SK-N-MC (cell line): ENCODE results near the gene LRP11.

ENCODE experiments used
- EZH2 ChIP-seq: fragments of 200-600 bp; sonication (generic); IDR thresholded peaks from one replicate; pipeline ENCODE4 v1.6.1; 2017; ENCODE audit warnings: antibody characterized with exemption
- FOXP2 ChIP-seq: optimal IDR thresholded peaks from 2 replicates; pipeline ENCODE3; 2011; ENCODE audit warnings: mild to moderate bottlenecking, moderate library complexity; ENCODE audit not compliant: insufficient read depth; ENCODE audit errors: extremely low read length, control extremely low read depth
- POLR2AphosphoS5 ChIP-seq: IDR thresholded peaks from 2 replicates; pipeline ENCODE4 v1.6.1; 2012; ENCODE audit warnings: mild to moderate bottlenecking, low read depth, low read length, borderline replicate concordance

DNA sequence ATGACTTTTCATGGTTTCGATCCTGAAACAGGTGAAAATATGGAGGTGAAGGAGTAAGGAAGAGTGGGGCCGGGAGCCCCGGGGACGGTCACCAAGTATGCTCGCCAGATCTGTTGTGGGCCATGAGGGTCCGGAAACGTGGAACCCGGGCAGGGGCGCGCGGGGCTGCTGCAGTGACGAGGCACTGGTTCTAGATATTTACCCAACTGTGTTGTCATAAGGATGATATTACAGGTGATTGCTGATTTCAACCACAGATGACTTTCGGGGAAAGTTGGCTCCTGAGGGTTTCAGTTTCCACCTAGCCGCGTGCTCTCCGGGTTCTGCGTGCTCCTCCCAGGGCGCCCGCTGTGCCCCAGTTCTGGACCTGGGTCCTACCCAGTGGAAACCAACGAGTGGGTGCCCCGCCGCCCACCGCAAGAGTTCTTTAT lies 46.6 kb upstream of the LRP11 start:
- no peak for TF ChIP-seq POLR2AphosphoS5
- no peak for TF ChIP-seq EZH2
- no peak for TF ChIP-seq FOXP2
